OCI-LY3 (cell line): ENCODE results near the gene ADAMTS2.

Experiments used
- EZH2phosphoT487 ChIP-seq: fragments of 200-600 bp; shearing (Covaris generic); IDR thresholded peaks from 2 replicates; pipeline ENCODE4 v1.6.1; 2018; ENCODE audit warnings: antibody characterized with exemption, mixed run types, low read depth
- TF ChIP-seq, protein P1 (sequence below): fragments of 200-600, 300-600 bp; sonication (generic); IDR thresholded peaks from 2 replicates; pipeline ENCODE4 v1.5.1; 2014; ENCODE audit warnings: antibody characterized with exemption, low read length, low read depth

GRCh38 chr5:179152941-179153340 lies 192.3 kb downstream of the ADAMTS2 start:
- TF ChIP-seq, protein P1, sequence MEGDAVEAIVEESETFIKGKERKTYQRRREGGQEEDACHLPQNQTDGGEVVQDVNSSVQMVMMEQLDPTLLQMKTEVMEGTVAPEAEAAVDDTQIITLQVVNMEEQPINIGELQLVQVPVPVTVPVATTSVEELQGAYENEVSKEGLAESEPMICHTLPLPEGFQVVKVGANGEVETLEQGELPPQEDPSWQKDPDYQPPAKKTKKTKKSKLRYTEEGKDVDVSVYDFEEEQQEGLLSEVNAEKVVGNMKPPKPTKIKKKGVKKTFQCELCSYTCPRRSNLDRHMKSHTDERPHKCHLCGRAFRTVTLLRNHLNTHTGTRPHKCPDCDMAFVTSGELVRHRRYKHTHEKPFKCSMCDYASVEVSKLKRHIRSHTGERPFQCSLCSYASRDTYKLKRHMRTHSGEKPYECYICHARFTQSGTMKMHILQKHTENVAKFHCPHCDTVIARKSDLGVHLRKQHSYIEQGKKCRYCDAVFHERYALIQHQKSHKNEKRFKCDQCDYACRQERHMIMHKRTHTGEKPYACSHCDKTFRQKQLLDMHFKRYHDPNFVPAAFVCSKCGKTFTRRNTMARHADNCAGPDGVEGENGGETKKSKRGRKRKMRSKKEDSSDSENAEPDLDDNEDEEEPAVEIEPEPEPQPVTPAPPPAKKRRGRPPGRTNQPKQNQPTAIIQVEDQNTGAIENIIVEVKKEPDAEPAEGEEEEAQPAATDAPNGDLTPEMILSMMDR = no peak
- TF ChIP-seq EZH2phosphoT487 = no peak
